ENCODE data around the gene MTHFSD.

GRCh38 chr16:86594721-86595120 lies 39.7 kb upstream of the MTHFSD start:
- TF ChIP-seq CTCF (IDR thresholded peaks at IDR 0.05) (no peak), ZFX (IDR thresholded peaks at IDR 0.05; ENCODE audit: borderline replicate concordance) (no peak)

Data from 22Rv1 (cell line).